GM18870 (cell line): ENCODE results near the gene GALNT7.

Source experiments
- ATAC-seq: cut with Tn5 transposase; IDR thresholded peaks from one replicate; pipeline ENCODE4 v1.9.1; 2021; ENCODE audit warnings: moderate library complexity; ENCODE audit not compliant: unreplicated experiment

The GALNT7 gene

DNA sequence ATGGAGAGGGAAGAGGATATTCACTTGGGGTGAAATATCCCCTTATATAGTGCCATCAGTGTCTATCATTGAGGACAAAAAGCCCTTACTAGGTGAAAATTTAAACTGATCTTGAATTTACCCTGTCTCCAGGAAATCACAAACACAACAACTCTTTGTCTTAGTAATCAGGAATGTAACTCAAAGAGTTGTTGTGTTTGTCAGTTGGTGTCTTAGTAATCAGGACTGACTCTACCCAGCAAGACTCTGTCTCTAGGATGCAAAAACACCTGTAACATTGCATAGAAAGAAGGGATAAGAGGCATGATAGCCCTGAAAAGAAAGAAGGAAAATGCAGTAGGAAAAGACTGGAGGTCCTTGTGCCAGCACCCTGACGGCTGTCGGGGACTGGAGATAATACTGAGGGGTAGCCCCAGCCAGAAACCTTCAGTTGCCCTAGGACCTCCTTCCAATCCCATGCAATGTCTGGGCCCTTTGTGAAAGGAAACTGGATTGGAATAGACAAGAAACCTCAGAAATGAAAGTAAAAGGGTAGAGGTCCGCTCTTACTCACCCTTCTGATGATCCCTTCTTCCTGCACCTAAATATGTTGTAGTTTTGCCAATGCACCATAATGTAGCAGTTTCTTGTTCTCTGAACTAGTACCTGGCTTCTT, 120.2 kb downstream of the GALNT7 start:
- peak; percentile 44 for ATAC-seq

DNA sequence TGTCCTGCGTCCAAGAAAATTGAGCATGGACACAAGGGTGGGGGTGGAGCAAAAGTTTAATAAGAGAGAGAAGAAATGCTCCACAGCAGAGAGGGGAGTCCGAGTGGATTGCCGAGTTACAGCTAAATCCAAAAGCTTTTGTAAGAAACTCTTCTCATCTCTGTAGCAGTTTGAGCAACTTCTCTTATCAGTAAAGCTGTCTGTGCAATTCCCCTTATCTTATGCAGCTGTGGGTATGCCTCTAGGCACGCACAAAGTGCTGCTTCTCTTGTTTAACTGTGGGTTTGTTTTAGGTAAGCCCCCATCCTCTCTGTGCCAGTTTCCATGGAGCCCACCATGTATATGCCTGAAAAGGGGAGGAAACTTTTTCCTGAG, 120.7 kb downstream of the GALNT7 start:
- ATAC-seq: no peak

DNA sequence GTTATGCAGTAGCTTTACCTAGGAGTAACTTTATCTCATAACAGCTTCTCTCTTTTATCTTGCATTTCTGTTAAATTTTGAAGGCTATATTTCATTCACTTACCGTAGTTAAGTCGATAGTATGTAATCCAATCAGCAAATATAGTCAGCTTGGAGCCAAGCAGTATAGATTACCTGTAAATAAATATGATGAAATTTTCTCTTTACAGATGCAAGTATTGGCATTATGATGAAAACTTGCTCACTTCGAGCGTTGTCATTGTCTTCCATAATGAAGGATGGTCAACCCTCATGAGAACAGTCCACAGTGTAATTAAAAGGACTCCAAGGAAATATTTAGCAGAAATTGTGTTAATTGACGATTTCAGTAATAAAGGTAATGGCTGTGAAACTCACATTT, 123.3 kb downstream of the GALNT7 start:
- no peak for ATAC-seq

DNA sequence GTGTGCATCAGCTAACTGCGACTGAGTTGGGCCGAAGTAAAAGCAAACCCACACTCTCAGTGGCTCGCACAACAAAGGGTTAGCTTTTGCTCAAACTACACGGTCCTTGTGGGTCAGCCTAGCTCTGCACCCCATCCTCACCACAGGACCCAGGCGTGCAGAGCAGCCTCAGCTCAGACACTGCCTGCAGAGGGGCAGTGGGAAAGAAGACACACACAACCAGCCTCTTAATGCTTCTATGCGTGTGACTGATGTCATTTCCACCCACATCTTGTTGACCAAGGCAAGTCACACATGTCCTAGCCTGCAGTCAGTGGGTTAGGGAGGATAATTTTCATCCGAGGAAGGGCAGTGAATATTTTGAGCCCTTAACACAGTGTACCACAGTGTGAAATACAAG, 125.1 kb downstream of the GALNT7 start:
- no peak for ATAC-seq

DNA sequence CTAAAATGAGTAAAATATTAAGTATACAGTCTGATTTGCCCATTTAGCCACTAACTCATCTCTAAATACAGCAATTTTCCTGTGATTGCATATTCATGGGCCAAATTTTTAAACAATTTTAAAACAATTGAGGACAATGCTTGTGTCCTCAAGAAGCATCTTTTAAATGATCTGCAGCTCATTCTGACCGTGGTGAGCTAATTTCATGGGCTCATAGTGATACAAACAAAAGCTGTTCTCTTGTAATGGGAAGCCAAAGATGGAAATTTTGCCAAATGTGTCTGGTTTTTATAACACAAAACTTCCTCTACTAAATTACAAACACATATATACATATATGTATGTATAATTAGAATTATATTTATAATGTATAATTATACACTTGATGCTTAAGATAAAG, 125.8 kb downstream of the GALNT7 start:
- no peak for ATAC-seq

DNA sequence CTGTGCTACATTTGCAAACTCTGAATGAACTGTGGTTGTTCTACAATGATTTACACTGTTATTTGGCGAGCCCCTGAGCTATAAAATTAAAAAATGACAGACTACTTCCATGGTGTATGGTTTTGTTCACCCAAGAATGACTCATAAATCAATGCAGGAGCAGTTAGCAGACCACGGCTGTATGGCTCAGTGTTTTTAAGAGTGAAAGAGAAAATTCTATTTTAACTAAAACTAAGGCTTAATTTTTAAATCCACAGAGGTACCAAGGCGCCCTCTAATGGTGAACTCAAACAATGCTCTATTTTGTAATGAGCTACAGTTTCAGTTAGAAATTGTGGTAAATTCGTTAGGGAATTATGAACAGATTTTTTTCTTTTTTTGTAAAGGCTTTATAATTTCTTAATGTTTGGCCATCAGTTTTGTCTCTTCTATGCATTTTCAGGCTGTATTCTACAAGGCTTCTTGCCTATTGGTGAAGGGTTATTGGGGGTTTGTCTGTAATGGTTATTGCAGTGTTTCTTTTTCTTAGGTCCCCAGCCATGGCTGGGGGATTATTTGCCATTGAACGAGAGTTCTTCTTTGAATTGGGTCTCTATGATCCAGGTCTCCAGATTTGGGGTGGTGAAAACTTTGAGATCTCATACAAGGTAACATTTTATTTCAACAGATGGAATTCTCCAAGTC, 133.0 kb downstream of the GALNT7 start:
- ATAC-seq: peak; percentile 52

DNA sequence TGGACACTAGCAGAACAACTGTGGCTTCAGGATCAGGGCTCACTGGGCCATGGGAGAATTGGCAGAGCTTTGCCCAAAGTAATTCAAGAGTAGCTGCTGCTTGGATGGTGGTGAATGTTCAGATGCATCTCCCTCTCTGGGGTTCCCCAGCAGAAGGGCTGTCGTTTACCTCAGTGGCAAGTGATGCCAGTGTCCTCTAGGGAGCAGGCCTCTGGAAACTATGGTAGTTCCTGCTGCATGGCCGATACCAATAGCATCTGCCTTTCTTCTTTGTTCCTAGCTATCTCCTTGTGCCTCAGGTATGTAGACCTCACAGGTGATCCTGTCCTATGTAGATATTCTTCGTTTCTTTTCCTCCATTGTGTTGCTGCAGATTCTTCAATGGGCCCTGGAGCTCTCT, 139.2 kb downstream of the GALNT7 start:
- ATAC-seq: no peak

DNA sequence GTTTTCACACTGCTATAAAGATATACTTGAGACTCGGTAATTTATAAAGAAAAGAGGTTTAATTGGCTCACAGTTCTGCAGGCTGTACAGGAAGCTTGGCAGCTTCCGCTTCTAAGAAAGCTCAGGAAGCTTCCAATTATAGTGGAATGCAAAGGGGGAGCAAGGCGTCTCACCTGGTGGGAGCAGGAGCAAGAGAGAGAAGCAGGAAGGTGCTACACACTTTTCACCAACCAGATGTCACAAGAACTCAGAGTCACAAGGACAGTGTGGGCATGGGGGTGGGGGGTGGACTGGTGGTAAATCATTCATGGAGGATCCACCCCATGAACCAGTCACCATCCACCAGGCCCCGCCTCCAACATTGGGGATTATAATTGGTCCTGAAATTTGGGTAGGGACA, 142.8 kb downstream of the GALNT7 start:
- no peak for ATAC-seq

DNA sequence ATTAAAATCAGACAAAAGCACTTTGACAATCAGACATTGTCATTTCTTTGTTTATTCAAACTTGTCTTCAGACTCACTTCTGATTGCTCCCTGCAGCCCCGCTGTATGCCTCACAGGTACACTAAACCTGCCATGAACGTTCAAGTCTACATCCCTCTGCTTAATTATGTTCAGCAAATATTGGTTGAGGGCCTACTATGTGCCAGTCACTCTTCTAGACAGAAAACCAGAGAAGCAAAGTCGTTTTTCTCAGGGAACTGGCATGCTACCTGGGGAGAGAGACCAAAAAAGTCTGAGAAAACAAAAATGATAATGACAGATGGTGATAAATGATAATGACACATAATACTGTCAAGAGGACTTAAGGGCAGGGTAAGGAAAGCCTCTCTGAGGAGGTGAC, 146.1 kb downstream of the GALNT7 start:
- ATAC-seq: no peak

DNA sequence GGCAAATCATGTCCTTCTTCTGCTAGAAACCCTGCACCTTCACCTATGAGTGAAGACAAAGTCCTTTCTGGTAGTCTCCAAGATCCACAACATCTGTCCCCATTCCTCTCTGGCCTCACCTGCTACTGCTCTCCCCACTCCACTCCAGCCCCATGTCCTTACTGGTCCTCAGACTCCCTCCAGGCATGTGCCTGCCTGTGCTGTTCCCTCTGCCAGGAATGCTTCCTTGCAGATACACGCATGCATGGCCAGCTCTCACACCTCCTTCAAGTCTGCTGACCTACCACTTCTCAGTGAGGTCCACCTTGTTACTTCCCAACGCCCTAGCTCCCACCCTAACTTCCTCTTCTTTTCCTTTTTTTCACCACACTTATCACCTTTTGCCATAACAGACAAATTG, 147.4 kb downstream of the GALNT7 start:
- ATAC-seq: no peak

DNA sequence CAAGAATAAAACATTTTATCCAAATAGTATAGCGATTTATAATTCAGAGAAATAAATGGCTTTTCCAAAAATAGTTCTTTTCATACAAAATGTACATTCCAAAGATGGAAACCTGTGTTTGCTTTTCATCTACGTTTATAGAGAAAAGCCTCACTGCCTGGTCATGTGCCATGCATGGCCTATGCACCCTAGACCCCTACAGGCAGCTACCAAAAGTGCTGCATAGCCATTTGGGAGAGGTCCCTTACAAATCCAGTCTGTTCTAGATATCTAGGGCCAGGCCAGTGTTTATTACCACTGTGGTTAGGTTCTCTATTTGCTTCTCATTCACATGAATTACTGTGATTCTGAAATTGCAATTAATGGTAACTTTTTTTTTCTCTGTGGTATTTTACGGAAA, 148.4 kb downstream of the GALNT7 start:
- peak; percentile 37 for ATAC-seq

DNA sequence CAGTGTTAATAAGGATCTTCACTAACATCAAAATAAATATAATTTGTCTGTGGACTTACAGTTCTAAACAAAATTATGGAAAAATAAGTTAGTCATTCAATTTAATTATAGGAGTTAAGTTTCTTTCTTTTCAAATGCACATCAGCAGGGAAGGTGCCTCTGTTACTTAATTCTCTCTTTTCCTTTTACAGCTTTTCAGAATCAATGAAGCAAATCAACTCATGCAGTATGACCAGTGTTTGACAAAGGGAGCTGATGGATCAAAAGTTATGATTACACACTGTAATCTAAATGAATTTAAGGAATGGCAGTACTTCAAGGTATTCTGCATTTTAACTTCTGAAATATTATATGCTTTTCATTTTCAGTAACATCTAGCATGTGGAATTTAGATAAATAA, 149.6 kb downstream of the GALNT7 start:
- no peak for ATAC-seq

DNA sequence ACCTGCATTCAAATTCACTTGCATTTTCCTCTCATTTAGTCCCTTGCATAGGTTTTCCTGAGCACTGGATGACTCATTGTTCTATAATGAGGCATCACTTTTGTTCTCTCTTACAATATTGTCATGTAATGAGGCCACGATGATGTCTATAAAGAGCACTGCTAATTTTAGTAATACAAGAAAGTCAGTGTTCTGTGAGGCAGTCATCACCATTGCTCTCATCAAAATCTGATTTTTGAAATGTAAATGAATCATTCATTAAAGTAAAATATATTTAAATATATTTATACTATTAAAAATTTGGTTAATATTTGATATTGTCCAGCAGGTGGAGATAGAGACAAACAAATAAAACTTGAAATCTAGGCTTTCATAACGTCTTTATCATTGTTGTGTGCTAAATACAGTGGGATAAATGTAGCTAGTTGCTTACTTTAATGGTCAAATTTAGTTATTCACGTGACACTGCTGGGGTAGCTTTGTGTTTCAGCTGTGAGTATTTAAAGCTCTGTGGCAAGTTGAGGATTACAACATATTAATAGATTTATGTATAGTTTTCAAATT, 150.1 kb downstream of the GALNT7 start:
- ATAC-seq: peak; percentile 56

DNA sequence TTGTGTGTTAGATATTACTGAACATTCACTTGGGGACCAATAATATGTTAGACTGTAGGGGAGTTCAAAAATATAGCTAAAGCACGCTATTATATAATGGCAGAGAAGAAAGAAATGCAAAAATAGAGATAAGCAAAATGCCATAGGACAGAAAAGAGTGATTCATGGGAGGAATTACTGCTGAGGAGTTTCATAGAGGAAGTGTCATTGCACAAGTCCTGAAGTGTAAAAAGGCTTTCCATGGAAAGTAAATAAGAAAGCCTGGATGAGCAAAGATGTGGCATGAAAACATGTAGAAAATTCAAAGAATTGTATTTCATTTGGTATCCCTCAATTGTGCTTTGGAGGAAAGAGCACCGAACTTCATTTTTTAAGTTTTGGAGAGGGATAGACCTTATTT, 151.1 kb downstream of the GALNT7 start:
- no peak for ATAC-seq

DNA sequence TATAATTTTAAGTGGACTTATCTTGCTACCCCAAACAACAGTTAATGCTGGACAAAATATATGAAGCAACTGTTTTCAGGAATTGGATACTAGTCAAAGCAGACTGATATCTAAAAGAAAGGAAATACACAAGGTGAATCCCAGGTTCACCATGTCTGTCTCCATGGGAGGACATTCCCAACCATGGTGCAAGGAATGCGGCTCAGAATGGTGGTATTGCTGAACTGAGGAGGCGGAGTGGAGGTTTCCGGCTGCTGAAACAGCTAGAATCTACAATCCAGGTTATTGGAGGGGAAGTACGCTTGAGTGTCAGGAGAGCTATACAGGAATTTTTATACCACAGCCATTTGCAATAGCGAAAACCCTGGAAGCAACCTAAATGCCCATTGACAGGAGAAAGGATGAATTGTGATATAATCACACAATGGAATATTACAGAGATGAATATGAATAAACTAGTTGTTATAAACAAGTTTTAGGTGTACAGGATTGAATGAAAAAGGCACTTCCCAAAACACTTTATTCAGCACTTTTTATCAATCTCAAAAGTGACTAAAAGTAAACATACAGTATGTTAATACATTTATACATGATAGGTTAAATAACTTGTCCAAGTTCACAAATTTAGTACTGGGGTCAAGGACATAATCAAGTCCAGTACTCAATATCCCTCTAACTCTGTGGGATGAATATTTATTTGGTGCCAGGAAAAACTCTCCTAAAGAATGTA, 156.6 kb downstream of the GALNT7 start:
- no peak for ATAC-seq

DNA sequence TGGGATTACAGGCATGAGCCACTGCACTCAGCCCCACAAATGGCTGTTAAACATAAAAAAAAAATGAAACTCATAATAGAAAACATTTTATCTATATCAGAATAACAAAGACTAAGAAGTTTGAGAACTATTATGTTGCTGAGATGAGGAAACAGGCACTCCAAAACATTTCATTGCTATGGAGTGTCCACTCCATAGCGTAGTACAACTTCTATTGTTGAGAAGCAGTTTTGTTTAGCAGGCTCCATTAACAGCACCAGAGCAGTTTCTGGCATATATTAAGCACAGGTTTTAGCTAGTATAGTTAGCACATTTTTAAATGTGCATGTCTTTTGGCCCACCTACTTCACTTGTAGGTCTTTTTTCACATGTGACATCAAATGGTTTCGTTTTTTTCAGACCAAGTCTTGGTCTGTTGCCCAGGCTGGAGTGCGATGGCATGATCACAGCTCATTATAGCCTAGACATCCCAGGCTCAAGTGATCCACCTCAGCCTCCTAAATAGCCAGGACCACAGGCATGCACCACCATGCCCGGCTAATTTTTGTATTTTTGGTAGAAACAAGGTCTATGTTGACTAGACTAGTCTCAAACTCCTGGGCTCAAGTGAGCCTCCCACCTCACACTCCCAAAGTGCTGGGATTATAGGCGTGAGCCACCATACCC, 159.8 kb downstream of the GALNT7 start:
- no peak for ATAC-seq

DNA sequence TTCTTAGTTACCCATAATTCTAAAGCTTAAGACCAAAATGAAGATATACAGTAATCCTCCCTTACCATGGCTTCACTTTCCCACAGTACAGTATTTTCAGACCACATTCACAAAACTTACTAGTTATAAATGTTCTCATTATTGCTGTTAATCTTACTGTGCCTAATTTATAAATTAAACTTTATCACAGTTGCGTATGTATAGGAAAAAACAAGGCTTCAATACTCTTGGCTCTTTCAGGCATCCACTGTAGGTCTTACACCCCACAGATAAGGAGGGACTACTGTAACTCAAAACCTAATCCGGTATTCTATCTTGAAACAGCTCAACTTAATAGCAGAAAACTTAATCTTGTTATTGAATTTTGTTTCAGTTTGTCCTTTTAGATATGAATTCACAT, 162.0 kb downstream of the GALNT7 start:
- no peak for ATAC-seq

DNA sequence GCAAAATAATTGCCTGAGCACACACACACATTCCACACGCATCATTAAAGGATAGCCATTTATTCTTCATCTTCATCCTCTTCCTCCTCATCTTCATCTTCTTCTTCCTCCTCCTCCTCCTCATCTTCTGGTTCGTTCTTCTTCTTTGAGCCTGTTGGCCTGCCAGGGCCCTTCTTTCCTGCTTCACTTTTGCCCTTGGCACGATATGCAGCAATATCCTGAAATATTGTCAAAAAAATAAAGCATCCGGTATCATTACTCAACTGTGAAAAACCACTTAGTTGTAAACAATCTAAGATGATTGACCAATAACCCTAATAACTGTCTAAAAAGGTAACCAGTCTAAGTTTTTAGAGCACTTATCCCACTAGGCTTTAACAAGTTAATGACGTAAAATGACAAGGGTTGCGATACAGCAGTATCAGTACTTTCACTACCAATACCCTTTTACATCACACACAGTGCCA, 163.4 kb downstream of the GALNT7 start:
- ATAC-seq: no peak

DNA sequence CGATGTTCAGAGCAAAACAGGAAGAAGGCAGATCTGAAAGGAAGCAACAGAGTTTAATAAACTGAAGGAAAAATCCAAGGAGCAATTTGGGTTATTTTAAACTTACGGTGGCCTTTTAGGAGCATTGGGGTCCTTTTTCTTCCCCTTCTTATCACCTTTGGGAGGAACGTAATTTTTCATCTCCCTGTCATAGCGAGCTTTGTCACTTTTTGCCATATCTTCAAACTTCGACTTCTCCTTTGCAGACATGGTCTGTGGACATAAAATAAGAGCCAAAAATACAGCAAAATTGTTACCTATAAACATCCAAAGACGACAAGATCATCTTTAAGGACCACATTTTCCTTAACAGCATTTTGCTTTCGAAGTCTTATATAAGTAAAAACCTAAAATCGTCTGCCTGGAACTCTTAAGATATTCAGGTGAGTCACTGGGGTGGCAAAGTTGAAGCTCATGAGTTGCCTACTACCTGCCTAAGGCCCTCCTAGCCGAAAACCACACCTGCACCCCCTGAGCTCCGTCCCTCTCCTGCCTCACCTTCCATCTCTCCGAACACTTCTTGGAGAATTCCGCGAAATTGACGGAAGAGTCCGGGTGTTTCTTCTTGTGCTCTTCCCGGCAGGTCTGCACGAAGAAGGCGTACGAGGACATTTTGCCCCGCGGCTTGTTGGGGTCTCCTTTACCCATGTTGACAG, 164.5 kb downstream of the GALNT7 start:
- ATAC-seq: no peak

DNA sequence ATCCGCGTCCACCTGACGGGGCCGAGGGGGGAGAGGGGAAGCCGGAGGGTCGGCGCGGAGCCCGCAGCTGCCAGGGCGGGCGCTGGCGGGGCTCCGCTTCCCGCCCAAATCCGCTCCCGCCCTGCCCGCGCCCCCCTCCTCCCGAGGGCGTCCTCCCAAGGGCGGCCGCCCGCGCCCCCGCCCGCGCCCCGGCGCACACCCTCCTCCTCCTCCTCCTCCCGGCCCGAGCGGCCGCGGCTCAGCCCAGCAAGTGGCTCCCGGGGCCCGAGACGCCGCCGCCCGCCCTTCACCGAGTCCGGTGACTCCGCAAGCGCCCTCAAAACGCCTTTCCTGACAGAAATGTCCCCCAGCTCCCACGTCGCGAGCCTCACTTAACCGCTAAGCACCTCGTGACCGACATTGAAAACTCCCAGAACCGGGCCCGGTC, 165.1 kb downstream of the GALNT7 start:
- ATAC-seq: no peak
